ENCODE data around the gene TMTC2.

Gene TMTC2

GRCh38 chr12:82673698-82674097, 13.0 kb upstream of the TMTC2 start:
- TF ChIP-seq FOXM1 (IDR thresholded peaks at IDR 0.05; ENCODE audit: borderline replicate concordance, low read depth) (no peak), TAF1 (IDR thresholded peaks at IDR 0.05; ENCODE audit: low read depth) (no peak), TEAD4 (IDR thresholded peaks at IDR 0.05) (no peak), RAD21 (IDR thresholded peaks at IDR 0.05; ENCODE audit: low read depth) (no peak), EP300 (IDR thresholded peaks at IDR 0.05; ENCODE audit: borderline replicate concordance) (no peak), ZBTB7A (IDR thresholded peaks at IDR 0.05; ENCODE audit: low read depth) (no peak), NFIC (IDR thresholded peaks at IDR 0.05) (no peak), MAX (IDR thresholded peaks at IDR 0.05) (no peak), CEBPB (IDR thresholded peaks at IDR 0.05) (no peak), YY1 (IDR thresholded peaks at IDR 0.05; ENCODE audit: low read depth) (no peak), CREB1 (IDR thresholded peaks at IDR 0.05; ENCODE audit: low read depth) (no peak), EGR1 (IDR thresholded peaks at IDR 0.05) (no peak)
- TF ChIP-seq, protein P1, sequence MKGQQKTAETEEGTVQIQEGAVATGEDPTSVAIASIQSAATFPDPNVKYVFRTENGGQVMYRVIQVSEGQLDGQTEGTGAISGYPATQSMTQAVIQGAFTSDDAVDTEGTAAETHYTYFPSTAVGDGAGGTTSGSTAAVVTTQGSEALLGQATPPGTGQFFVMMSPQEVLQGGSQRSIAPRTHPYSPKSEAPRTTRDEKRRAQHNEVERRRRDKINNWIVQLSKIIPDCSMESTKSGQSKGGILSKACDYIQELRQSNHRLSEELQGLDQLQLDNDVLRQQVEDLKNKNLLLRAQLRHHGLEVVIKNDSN (IDR thresholded peaks at IDR 0.05) = no peak
- TF ChIP-seq, protein P2, sequence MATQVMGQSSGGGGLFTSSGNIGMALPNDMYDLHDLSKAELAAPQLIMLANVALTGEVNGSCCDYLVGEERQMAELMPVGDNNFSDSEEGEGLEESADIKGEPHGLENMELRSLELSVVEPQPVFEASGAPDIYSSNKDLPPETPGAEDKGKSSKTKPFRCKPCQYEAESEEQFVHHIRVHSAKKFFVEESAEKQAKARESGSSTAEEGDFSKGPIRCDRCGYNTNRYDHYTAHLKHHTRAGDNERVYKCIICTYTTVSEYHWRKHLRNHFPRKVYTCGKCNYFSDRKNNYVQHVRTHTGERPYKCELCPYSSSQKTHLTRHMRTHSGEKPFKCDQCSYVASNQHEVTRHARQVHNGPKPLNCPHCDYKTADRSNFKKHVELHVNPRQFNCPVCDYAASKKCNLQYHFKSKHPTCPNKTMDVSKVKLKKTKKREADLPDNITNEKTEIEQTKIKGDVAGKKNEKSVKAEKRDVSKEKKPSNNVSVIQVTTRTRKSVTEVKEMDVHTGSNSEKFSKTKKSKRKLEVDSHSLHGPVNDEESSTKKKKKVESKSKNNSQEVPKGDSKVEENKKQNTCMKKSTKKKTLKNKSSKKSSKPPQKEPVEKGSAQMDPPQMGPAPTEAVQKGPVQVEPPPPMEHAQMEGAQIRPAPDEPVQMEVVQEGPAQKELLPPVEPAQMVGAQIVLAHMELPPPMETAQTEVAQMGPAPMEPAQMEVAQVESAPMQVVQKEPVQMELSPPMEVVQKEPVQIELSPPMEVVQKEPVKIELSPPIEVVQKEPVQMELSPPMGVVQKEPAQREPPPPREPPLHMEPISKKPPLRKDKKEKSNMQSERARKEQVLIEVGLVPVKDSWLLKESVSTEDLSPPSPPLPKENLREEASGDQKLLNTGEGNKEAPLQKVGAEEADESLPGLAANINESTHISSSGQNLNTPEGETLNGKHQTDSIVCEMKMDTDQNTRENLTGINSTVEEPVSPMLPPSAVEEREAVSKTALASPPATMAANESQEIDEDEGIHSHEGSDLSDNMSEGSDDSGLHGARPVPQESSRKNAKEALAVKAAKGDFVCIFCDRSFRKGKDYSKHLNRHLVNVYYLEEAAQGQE (IDR thresholded peaks at IDR 0.05; ENCODE audit: low read depth) = no peak

DNA sequence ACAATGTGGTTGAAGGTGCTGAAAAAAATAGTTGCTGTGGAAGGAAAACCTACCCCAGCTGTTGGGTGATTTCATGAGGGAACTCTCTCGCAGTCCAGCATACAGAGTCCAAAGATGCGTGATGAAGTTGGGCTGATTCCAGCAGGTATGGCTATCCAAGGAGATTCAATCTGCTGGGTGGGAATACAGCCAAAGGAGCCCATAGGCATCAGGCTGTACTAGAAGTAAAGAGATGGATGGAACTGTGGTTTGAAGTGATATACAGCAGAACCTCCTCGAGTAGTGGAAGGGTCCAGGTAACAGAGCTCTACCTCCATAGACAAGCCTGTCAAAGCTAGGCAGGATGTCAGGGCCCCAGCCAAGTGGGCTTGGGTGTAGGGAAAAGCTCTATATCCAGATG, 11.5 kb upstream of the TMTC2 start:
- TF ChIP-seq TCF12 (IDR thresholded peaks at IDR 0.05; ENCODE audit: low read depth) = no peak

- TF ChIP-seq TCF12 (IDR thresholded peaks at IDR 0.05; ENCODE audit: low read depth) (no peak), CEBPB (IDR thresholded peaks at IDR 0.05) (no peak), YY1 (IDR thresholded peaks at IDR 0.05; ENCODE audit: low read depth) (no peak), RAD21 (IDR thresholded peaks at IDR 0.05; ENCODE audit: low read depth) (no peak), FOXM1 (IDR thresholded peaks at IDR 0.05; ENCODE audit: borderline replicate concordance, low read depth) (no peak), TAF1 (IDR thresholded peaks at IDR 0.05; ENCODE audit: low read depth) (no peak), TEAD4 (IDR thresholded peaks at IDR 0.05) (no peak), ZBTB7A (IDR thresholded peaks at IDR 0.05; ENCODE audit: low read depth) (no peak), EGR1 (IDR thresholded peaks at IDR 0.05) (no peak), NFIC (IDR thresholded peaks at IDR 0.05) (no peak), EP300 (IDR thresholded peaks at IDR 0.05; ENCODE audit: borderline replicate concordance) (no peak)
- TF ChIP-seq, protein P2 (IDR thresholded peaks at IDR 0.05; ENCODE audit: low read depth) = no peak
- TF ChIP-seq, protein P1 (IDR thresholded peaks at IDR 0.05) = no peak
These were observed 4.4 kb upstream of the TMTC2 start for GRCh38 chr12:82682326-82682725.

GRCh38 chr12:82682851-82683261, 3.9 kb upstream of the TMTC2 start:
- no peak for TF ChIP-seq TCF12 (IDR thresholded peaks at IDR 0.05; ENCODE audit: low read depth)
- no peak for TF ChIP-seq EP300 (IDR thresholded peaks at IDR 0.05; ENCODE audit: borderline replicate concordance)
- TF ChIP-seq, protein P1 (IDR thresholded peaks at IDR 0.05) = no peak
- no peak for TF ChIP-seq RAD21 (IDR thresholded peaks at IDR 0.05; ENCODE audit: low read depth)
- no peak for TF ChIP-seq CEBPB (IDR thresholded peaks at IDR 0.05)
- no peak for TF ChIP-seq TAF1 (IDR thresholded peaks at IDR 0.05; ENCODE audit: low read depth)
- no peak for TF ChIP-seq YY1 (IDR thresholded peaks at IDR 0.05; ENCODE audit: low read depth)
- no peak for TF ChIP-seq ZBTB7A (IDR thresholded peaks at IDR 0.05; ENCODE audit: low read depth)
- TF ChIP-seq MAX (IDR thresholded peaks at IDR 0.05) = no peak
- no peak for TF ChIP-seq TEAD4 (IDR thresholded peaks at IDR 0.05)

GRCh38 chr12:82685790-82686167, 927 bp upstream of the TMTC2 start:
- TF ChIP-seq MAX (IDR thresholded peaks at IDR 0.05) (0 out of 2 replicates have a peak, but pooled peaks have one; percentile 23), RAD21 (IDR thresholded peaks at IDR 0.05; ENCODE audit: low read depth) (peak; percentile 97), NFIC (IDR thresholded peaks at IDR 0.05) (no peak), YY1 (IDR thresholded peaks at IDR 0.05; ENCODE audit: low read depth) (0 out of 2 replicates have a peak, but pooled peaks have one; percentile 45), TCF12 (IDR thresholded peaks at IDR 0.05; ENCODE audit: low read depth) (no peak), CEBPB (IDR thresholded peaks at IDR 0.05) (no peak)
